GM19438 (cell line): ENCODE measurements around the gene ADIPOQ.
"Not testable (repeated sequence)": the region's sequence is repeated elsewhere in the genome, so short reads cannot be mapped to it uniquely, and the experiment has no call there.

ENCODE experiments used
- ATAC-seq: cut with Tn5 transposase; IDR thresholded peaks from one replicate; pipeline ENCODE4 v1.9.1; 2021; ENCODE audit warnings: low read depth; ENCODE audit not compliant: unreplicated experiment

ADIPOQ gene

GRCh38 chr3:186842426-186843038 is at the start of gene ADIPOQ:
ADIPOQ (plus strand) TSS chr3:186842710; CDS start chr3:186853059, 10,349 bp downstream.
- no peak for ATAC-seq

- ATAC-seq: no peak
Observed at GRCh38 chr3:186798239-186798874, 44.2 kb upstream of the ADIPOQ start.

GRCh38 chr3:186800285-186800684 is 42.2 kb upstream of the ADIPOQ start:
- ATAC-seq: no peak

GRCh38 chr3:186802701-186803100 is 39.8 kb upstream of the ADIPOQ start:
- no peak for ATAC-seq

GRCh38 chr3:186803447-186803846 is 39.1 kb upstream of the ADIPOQ start:
- not testable (repeated sequence) for ATAC-seq

GRCh38 chr3:186806089-186807055 is 36.1 kb upstream of the ADIPOQ start, which contains the start of gene RFC4:
RFC4 (minus strand) TSS chr3:186806482; CDS start chr3:186804713, 1,769 bp downstream.
- ATAC-seq: peak; percentile 96

- ATAC-seq: no peak
Observed at GRCh38 chr3:186807231-186807630, 35.3 kb upstream of the ADIPOQ start.

- no peak for ATAC-seq
Observed at GRCh38 chr3:186810336-186810996, 32.0 kb upstream of the ADIPOQ start.

- not testable (repeated sequence) for ATAC-seq
Observed at GRCh38 chr3:186811313-186811712, 31.2 kb upstream of the ADIPOQ start.

GRCh38 chr3:186814100-186814499 is 28.4 kb upstream of the ADIPOQ start:
- no peak for ATAC-seq

GRCh38 chr3:186815435-186815834 is 27.1 kb upstream of the ADIPOQ start:
- ATAC-seq: no peak

- ATAC-seq: no peak
Observed at GRCh38 chr3:186818516-186818915, 24.0 kb upstream of the ADIPOQ start.

GRCh38 chr3:186818956-186819355 is 23.6 kb upstream of the ADIPOQ start:
- ATAC-seq: no peak

GRCh38 chr3:186821429-186822387 is 20.8 kb upstream of the ADIPOQ start:
- ATAC-seq: no peak

- not testable (repeated sequence) for ATAC-seq
Observed at GRCh38 chr3:186822388-186822759, 20.1 kb upstream of the ADIPOQ start.

- ATAC-seq: no peak
Observed at GRCh38 chr3:186823386-186823785, 19.1 kb upstream of the ADIPOQ start.

- ATAC-seq: no peak
Observed at GRCh38 chr3:186824430-186825139, 17.9 kb upstream of the ADIPOQ start.

- ATAC-seq: no peak
Observed at GRCh38 chr3:186825294-186825821, 17.2 kb upstream of the ADIPOQ start.
